SK-N-SH (cell line): ENCODE results near the gene NRCAM. TPM values are rescaled to one million over a fixed set of nuclear protein-coding genes. Genes with fewer than 3 reads are reported as not detected.

Source experiments
- CTCF ChIA-PET: fragments of 300-600, 350-600 bp; formaldehyde crosslinking; extraction: SDS; loops from one replicate; lab custom pipeline; 2021; lab: Yijun Ruan, JAX
- POLR2A ChIA-PET: fragments of 350-600 bp; sonication (Branson Sonifier 250); formaldehyde crosslinking; extraction: SDS; loops from one replicate; lab custom pipeline; 2020; ENCODE audit warnings: antibody characterized with exemption, inconsistent platforms; lab: Yijun Ruan, JAX
- DNase-seq: peaks from one replicate; pipeline ENCODE4 v3.0.0; 2012
- H2AFZ ChIP-seq: fragments of 200-600 bp; sonication (generic); 2 replicates; pipeline ENCODE4 v1.8.1; 2016; ENCODE audit warnings: antibody characterized with exemption, mild to moderate bottlenecking, low read depth
- H3F3A ChIP-seq: fragments of 200-600 bp; sonication (generic); replicated peaks from 2 replicates; pipeline ENCODE3; 2016; ENCODE audit warnings: antibody characterized with exemption, mild to moderate bottlenecking; ENCODE audit not compliant: insufficient read depth
- H3K27ac ChIP-seq, 2 experiments: fragments of 200-500 bp in 1 of 2; fragments of 200-600 bp in 1 of 2; sonication (Bioruptor generic) in 1 of 2; sonication (generic), shearing (Covaris generic) in 1 of 2; 2 replicates each; pipeline versions ENCODE4 v1.5.1 to v1.6.1; 2014 to 2016; ENCODE audit warnings: low read depth in 2 of 2, inconsistent platforms in 1 of 2, low read length in 1 of 2, mild to moderate bottlenecking in 1 of 2, mixed read lengths in 1 of 2
- H3K27me3 ChIP-seq: fragments of 200-600 bp; sonication (generic), shearing (Covaris generic); 2 replicates; pipeline ENCODE4 v1.6.1; 2016; ENCODE audit warnings: mixed run types; ENCODE audit not compliant: insufficient read depth
- H3K36me3 ChIP-seq, 2 experiments: fragments of 200-500 bp in 1 of 2; fragments of 200-600 bp in 1 of 2; sonication (Bioruptor generic) in 1 of 2; sonication (generic) in 1 of 2; replicated peaks in 1 of 2; 2 replicates each; pipeline versions ENCODE3 to v1.5.1; 2014 to 2016; ENCODE audit warnings: low read length in 1 of 2, mild to moderate bottlenecking in 1 of 2; ENCODE audit not compliant: insufficient read depth in 2 of 2, control insufficient read depth in 1 of 2
- H3K4me1 ChIP-seq, 2 experiments: fragments of 200-500 bp in 1 of 2; fragments of 200-600 bp in 1 of 2; sonication (Bioruptor generic) in 1 of 2; sonication (generic), shearing (Covaris generic) in 1 of 2; 2 replicates each; pipeline versions ENCODE4 v1.5.1 to v1.6.1; 2014 to 2016; ENCODE audit warnings: low read depth in 1 of 2, low read length in 1 of 2, mixed run types in 1 of 2; ENCODE audit not compliant: insufficient read depth in 2 of 2, control insufficient read depth in 1 of 2
- H3K4me2 ChIP-seq: fragments of 200-600 bp; sonication (generic), shearing (Covaris generic); 2 replicates; pipeline ENCODE4 v1.6.1; 2017; ENCODE audit warnings: mixed run types
- H3K4me3 ChIP-seq, 2 experiments: fragments of 200-500 bp in 1 of 2; fragments of 200-600 bp in 1 of 2; sonication (Bioruptor generic) in 1 of 2; sonication (generic), shearing (Covaris generic) in 1 of 2; 2 replicates each; pipeline versions ENCODE4 v1.5.1 to v1.8.1; 2014 to 2016; ENCODE audit warnings: low read depth in 2 of 2, inconsistent platforms in 1 of 2, low read length in 1 of 2, mild to moderate bottlenecking in 1 of 2, mixed read lengths in 1 of 2, moderate library complexity in 1 of 2
- H3K79me2 ChIP-seq: fragments of 200-600 bp; sonication (generic); 2 replicates; pipeline ENCODE4 v1.8.1; 2017; ENCODE audit warnings: mild to moderate bottlenecking; ENCODE audit not compliant: insufficient read depth
- H3K9ac ChIP-seq: fragments of 200-600 bp; sonication (generic); 2 replicates; pipeline ENCODE4 v1.6.1; 2017; ENCODE audit warnings: mixed run types
- H3K9me2 ChIP-seq: fragments of 200-600 bp; sonication (generic); 2 replicates; pipeline ENCODE4 v1.6.1; 2017; ENCODE audit warnings: mixed run types
- H3K9me3 ChIP-seq: fragments of 200-600 bp; sonication (generic); 2 replicates; pipeline ENCODE4 v1.6.1; 2017; ENCODE audit warnings: mixed run types, mild to moderate bottlenecking, moderate library complexity
- H4K20me1 ChIP-seq: fragments of 200-600 bp; sonication (generic); 2 replicates; pipeline ENCODE4 v1.6.1; 2017; ENCODE audit warnings: mild to moderate bottlenecking, mixed run types; ENCODE audit not compliant: insufficient read depth
- CHD2 ChIP-seq: fragments of 150-350 bp; IDR thresholded peaks from 2 replicates; pipeline ENCODE4 v1.6.1; 2018; ENCODE audit warnings: low read length; ENCODE audit not compliant: partially characterized antibody
- EZH2phosphoT487 ChIP-seq: fragments of 200-600 bp; sonication (generic); IDR thresholded peaks from 2 replicates; pipeline ENCODE4 v1.6.1; 2017; ENCODE audit warnings: low read depth, mixed run types, mild to moderate bottlenecking, antibody characterized with exemption, moderate library complexity, borderline replicate concordance
- FOSL2 ChIP-seq: IDR thresholded peaks from 2 replicates; pipeline ENCODE4 v1.4.0; 2012; ENCODE audit warnings: low read depth, mild to moderate bottlenecking, moderate library complexity, borderline replicate concordance
- MEF2A ChIP-seq: IDR thresholded peaks from 2 replicates; pipeline ENCODE4 v1.4.0; 2012; ENCODE audit warnings: low read depth, borderline replicate concordance
- MXI1 ChIP-seq: IDR thresholded peaks from 2 replicates; pipeline ENCODE4 v1.6.1; 2012; ENCODE audit warnings: mild to moderate bottlenecking, low read depth, low read length, improper control_type of control experiment
- NFIC ChIP-seq: IDR thresholded peaks from 2 replicates; pipeline ENCODE4 v1.4.0; 2012; ENCODE audit warnings: borderline replicate concordance
- NRF1 ChIP-seq: IDR thresholded peaks from 2 replicates; pipeline ENCODE4 v1.6.1; 2012; ENCODE audit warnings: low read depth, mild to moderate bottlenecking, low read length
- RAD21 ChIP-seq: IDR thresholded peaks from 2 replicates; pipeline ENCODE4 v1.6.1; 2012; ENCODE audit warnings: mild to moderate bottlenecking, low read length
- RFX5 ChIP-seq: IDR thresholded peaks from 2 replicates; pipeline ENCODE4 v1.6.1; 2012; ENCODE audit warnings: mild to moderate bottlenecking, improper control_type of control experiment, low read length
- TEAD4 ChIP-seq: IDR thresholded peaks from 2 replicates; pipeline ENCODE4 v1.4.0; 2012; ENCODE audit warnings: mild to moderate bottlenecking, borderline replicate concordance; ENCODE audit not compliant: insufficient read depth
- WGBS: methylation state at CpG from one replicate; pipeline ENCODE4 v1.1.6; 2017; ENCODE audit warnings: low lambda C conversion rate; 5-methylcytosine and 5-hydroxymethylcytosine counted together
- polyA plus RNA-seq, 3 experiments: library from polyadenylated mRNA; depleted of rRNA; stranded (reverse); fragments of >200 nt; gene quantifications; 2 replicates each; pipeline ENCODE4 v1.2.3, GENCODE V29; 2012
- TF ChIP-seq, protein P1 (sequence below): IDR thresholded peaks from 2 replicates; pipeline ENCODE4 v1.4.0; 2012; ENCODE audit warnings: low read depth, borderline replicate concordance

Gene NRCAM
- polyA plus RNA-seq, 1 of the 3 experiments (the other 2 are of a cell fraction), result 1.1 TPM

DNA sequence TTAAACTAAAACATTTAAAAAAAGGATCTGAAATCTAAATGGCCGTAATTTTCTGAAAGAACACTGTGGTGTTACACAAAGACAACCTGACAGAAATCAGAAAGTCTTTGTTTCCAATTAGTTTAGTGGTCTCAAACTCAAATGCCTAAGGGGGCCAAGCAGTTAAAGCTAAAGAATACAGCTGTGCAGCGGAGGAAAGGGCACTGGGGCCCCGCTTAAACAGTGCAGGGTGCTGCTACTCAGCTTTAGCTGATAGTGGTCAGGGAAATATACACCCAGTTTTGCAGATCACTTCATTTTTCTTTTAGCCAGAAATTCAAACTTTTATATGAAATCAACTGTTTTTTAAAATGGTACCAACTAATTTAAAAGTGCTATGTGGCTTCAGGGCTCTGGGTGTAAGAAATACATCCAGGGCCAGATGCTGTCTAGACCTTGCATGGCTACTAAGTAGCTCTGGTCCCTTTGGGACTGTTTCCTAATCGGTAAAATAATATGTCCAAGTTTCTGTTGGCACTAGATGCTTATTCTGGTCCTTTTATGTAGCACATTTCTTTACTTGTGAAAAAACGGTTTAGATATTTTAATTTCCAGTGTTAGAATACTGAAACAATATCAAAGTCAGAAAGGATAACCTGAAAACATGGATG lies 164.3 kb downstream of the NRCAM start:
- Histone ChIP-seq H3K9me3 (no peaks in the 10 kb centered on the region), H3K27me3 (no peaks in the 10 kb centered on the region), H3K79me2 (no peaks in the 10 kb centered on the region), H3K9ac (no peak overlapping the region), H4K20me1 (no peaks in the 10 kb centered on the region), H3K4me3 (no peak overlapping the region; a peak in 1 of 4 replicates), H3F3A (no peaks in the 10 kb centered on the region), H3K4me1 (peaks cover 26 to 63% of the 10 kb centered on the region in 2 experiments; a peak in 3 of 4 replicates), H3K4me2 (peak overlapping the region; percentile 16; the same call in 1 of the 2 replicates), H2AFZ (peak overlapping the region; percentile 10; the same call in 1 of the 2 replicates)
- 39% methylated on average over 5 of the region's 5 CpGs for WGBS
- ChIA-PET POLR2A (interaction anchor here (0.6 kb wide), 1 partner anchor 44 kb away, joined by 6 read pairs; no protein-coding TSS in a partner anchor), CTCF (interaction anchor here (0.7 to 2.1 kb wide), 7 partner anchors 12 to 206 kb away, joined by 3 to 7 read pairs (median 3); partner anchors contain the start of gene NRCAM)
- no peak for DNase-seq
- no peak for TF ChIP-seq NRF1
- 0 out of 2 replicates have a peak, but pooled peaks have one; percentile 24 for TF ChIP-seq MXI1
- TF ChIP-seq RAD21, result 0 out of 2 replicates have a peak, but pooled peaks have one; percentile 10
- TF ChIP-seq RFX5, result 0 out of 2 replicates have a peak, but pooled peaks have one; percentile 35
- TF ChIP-seq, all 33 proteins: peak for 3
- H3K36me3 ChIP-seq, result no peaks in the 10 kb centered on the region
- H3K9me2 ChIP-seq, result no peaks in the 10 kb centered on the region
- H3K27ac ChIP-seq, result peak overlapping the region; percentile 19 to 99; a peak in 3 of 4 replicates

DNA sequence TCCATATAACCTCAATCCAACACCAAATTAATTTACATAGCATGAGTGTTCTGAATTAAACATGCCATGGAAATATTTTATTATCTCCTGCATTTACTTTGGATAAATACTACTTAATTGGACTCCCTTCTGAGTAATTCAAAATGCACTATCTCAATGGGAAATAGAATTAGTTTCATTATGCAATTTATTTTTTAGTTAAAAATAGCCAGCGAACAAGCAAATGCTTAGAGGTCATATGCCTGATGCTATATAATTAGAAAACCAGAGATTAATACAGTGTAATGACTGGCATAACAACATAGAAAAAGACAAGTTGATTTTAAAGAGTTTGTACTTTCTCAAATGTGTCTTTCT lies 165.1 kb downstream of the NRCAM start:
- WGBS, result 20% methylated on average over 1 of the region's 1 CpG
- Histone ChIP-seq H2AFZ (peak overlapping the region; percentile 55; the same call in 1 of the 2 replicates), H4K20me1 (no peaks in the 10 kb centered on the region), H3K27ac (peak overlapping the region; percentile 19 to 99; a peak in 3 of 4 replicates), H3K9me2 (no peaks in the 10 kb centered on the region), H3K79me2 (no peaks in the 10 kb centered on the region), H3K4me1 (peaks cover 19 to 61% of the 10 kb centered on the region in 2 experiments; a peak in 3 of 4 replicates), H3K4me3 (peak overlapping the region; percentile 1 to 12; a peak in 2 of 4 replicates), H3K4me2 (peak overlapping the region; percentile 16), H3F3A (no peaks in the 10 kb centered on the region), H3K36me3 (peaks cover 0 to 2% of the 10 kb centered on the region in 2 experiments), H3K27me3 (no peaks in the 10 kb centered on the region), H3K9ac (no peak overlapping the region), H3K9me3 (no peaks in the 10 kb centered on the region)
- CTCF ChIA-PET, result interaction anchor here (1.0 to 2.1 kb wide), 5 partner anchors 123 to 206 kb away, joined by 3 to 7 read pairs (median 4); partner anchors contain the start of gene NRCAM
- POLR2A ChIA-PET, result interaction anchor here (0.9 to 1.0 kb wide), 2 partner anchors 27 to 164 kb away, joined by 3 to 4 read pairs; no protein-coding TSS in a partner anchor
- 0 out of 2 replicates have a peak, but pooled peaks have one; percentile 19 for TF ChIP-seq MEF2A
- TF ChIP-seq EZH2phosphoT487, result no peak
- no peak for TF ChIP-seq RAD21
- no peak for TF ChIP-seq FOSL2
- peak; percentile 34; the same call in 1 of the 2 replicates for TF ChIP-seq TEAD4
- TF ChIP-seq NFIC, result no peak
- peak; percentile 39 for TF ChIP-seq CHD2
- TF ChIP-seq, protein P1, sequence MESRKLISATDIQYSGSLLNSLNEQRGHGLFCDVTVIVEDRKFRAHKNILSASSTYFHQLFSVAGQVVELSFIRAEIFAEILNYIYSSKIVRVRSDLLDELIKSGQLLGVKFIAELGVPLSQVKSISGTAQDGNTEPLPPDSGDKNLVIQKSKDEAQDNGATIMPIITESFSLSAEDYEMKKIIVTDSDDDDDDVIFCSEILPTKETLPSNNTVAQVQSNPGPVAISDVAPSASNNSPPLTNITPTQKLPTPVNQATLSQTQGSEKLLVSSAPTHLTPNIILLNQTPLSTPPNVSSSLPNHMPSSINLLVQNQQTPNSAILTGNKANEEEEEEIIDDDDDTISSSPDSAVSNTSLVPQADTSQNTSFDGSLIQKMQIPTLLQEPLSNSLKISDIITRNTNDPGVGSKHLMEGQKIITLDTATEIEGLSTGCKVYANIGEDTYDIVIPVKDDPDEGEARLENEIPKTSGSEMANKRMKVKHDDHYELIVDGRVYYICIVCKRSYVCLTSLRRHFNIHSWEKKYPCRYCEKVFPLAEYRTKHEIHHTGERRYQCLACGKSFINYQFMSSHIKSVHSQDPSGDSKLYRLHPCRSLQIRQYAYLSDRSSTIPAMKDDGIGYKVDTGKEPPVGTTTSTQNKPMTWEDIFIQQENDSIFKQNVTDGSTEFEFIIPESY, result no peak
- DNase-seq, result no peak
